ENCODE results near the gene ATXN7L2. TPM values are rescaled to one million over a fixed set of nuclear protein-coding genes. Genes with fewer than 3 reads are reported as not detected.

Gene ATXN7L2
- total RNA-seq, 1 experiment from 2014 or later, result 17.3 TPM

DNA sequence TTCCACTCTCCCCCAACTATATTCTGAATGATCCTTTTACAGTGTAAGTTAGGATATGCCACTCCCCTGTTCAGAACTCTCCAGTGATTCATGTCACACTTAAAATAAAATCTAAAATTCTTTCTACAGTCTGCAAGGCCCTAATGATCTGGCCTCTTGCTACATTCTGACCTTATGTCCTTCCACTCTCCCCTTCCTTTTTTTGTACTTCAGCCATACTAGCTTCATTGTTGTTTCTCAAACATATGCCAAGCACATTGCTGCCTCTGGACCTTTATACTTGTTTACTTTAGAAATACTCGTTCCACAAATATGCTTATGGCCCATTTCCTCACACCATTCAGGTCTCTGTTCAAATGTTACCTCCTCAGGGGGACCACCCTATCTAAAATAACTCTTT lies 42.6 kb upstream of the ATXN7L2 start:
- no peak overlapping the region for H3K56ac ChIP-seq (ENCODE audit: insufficient read length, low read depth, low read length)
- H3K23me2 ChIP-seq (ENCODE audit: insufficient read length, low read depth, low read length, poor library complexity, severe bottlenecking), result no peaks in the 10 kb centered on the region
- H3K4me3 Mint-ChIP-seq, result no peak overlapping the region
- H2AK5ac ChIP-seq (ENCODE audit: insufficient read length, low read length), result no peak overlapping the region
- 0 out of 2 replicates have a peak, but pooled peaks cover 2% of the 10 kb centered on the region for H3K27me3 ChIP-seq (ENCODE audit: insufficient read depth, low read length)
- H3K27me3 Mint-ChIP-seq (ENCODE audit: low read depth), result peaks cover 4% of the 10 kb centered on the region
- WGBS (ENCODE audit: extremely low coverage, insufficient read length, low lambda C conversion rate), result no CpG with 5 or more reads among the region's 1 CpG
- no peaks in the 10 kb centered on the region for H4K20me1 ChIP-seq (ENCODE audit: control insufficient read depth, insufficient read depth, insufficient read length)
- DNase-seq, result no peak
- H3K23ac ChIP-seq (ENCODE audit: insufficient read length, low read depth, low read length), result no peak overlapping the region
- H3K27ac ChIP-seq (ENCODE audit: insufficient read length, low read depth, low read length), result no peak overlapping the region
- no peak overlapping the region for H2BK120ac ChIP-seq (ENCODE audit: low read depth, low read length, poor library complexity, severe bottlenecking)
- H3K4ac ChIP-seq (ENCODE audit: low read depth, low read length), result no peak overlapping the region
- H4K5ac ChIP-seq (ENCODE audit: insufficient read length, low read depth, low read length), result no peak overlapping the region
- no peak overlapping the region for H2BK12ac ChIP-seq (ENCODE audit: insufficient read length, low read depth, low read length)
- H2BK5ac ChIP-seq (ENCODE audit: insufficient read length, low read length), result no peak overlapping the region
- TF ChIP-seq CTCF (conservative IDR thresholded peaks at IDR 0.05), result no peak
- H3K9ac ChIP-seq (ENCODE audit: extremely low read depth, insufficient read length, low read length), result no peak overlapping the region
- no peak overlapping the region for H2BK20ac ChIP-seq (ENCODE audit: low read depth, low read length, poor library complexity, severe bottlenecking)
- H3K14ac ChIP-seq (ENCODE audit: insufficient read depth, low read length), result no peak overlapping the region
- no peak overlapping the region for H2BK15ac ChIP-seq (ENCODE audit: low read depth, low read length)
- no peak overlapping the region for H3K4me2 ChIP-seq (ENCODE audit: insufficient read depth, insufficient read length, low read length)
- H3K79me1 ChIP-seq (ENCODE audit: insufficient read depth, low read depth, low read length, poor library complexity, severe bottlenecking), result no peaks in the 10 kb centered on the region
- no peak overlapping the region for H4K91ac ChIP-seq (ENCODE audit: insufficient read length, low read depth, low read length)
- H3K9me3 Mint-ChIP-seq, result no peaks in the 10 kb centered on the region
- H3K36me3 Mint-ChIP-seq (ENCODE audit: insufficient read depth in 1 of 3, low read depth in 3 of 3), result no peaks in the 10 kb centered on the region
- no peak overlapping the region for H3T11ph ChIP-seq (ENCODE audit: low read length)
- no peak overlapping the region for H3K18ac ChIP-seq (ENCODE audit: insufficient read length, low read depth, low read length)
- no peak overlapping the region for H4K8ac ChIP-seq (replicated peaks; ENCODE audit: insufficient read length, low read depth, low read length)
- H3K79me2 ChIP-seq (ENCODE audit: insufficient read depth, low read length), result no peaks in the 10 kb centered on the region
- no peak overlapping the region for H2AFZ ChIP-seq (ENCODE audit: low read length)
- no peak overlapping the region for H3K27ac Mint-ChIP-seq
- H3K4me1 ChIP-seq (ENCODE audit: insufficient read depth, low read length), result no peaks in the 10 kb centered on the region
- H3K4me1 Mint-ChIP-seq, result no peaks in the 10 kb centered on the region
- H3K9me3 ChIP-seq (ENCODE audit: control insufficient read depth, low read depth, low read length), result no peaks in the 10 kb centered on the region

Data from H9 (cell line).